H1 (cell line): ENCODE measurements around the gene SERPINB1. TPM values are rescaled to one million over a fixed set of nuclear protein-coding genes. Genes with fewer than 3 reads are reported as not detected.

Experiments used
- CTCF ChIA-PET: fragments of 300-600 bp; sonication (Branson Sonifier 250); formaldehyde crosslinking; loops from one replicate; lab custom pipeline; 2021; ENCODE audit not compliant: partially characterized antibody; lab: Charles Lee
- POLR2A ChIA-PET: fragments of 300-600 bp; sonication (Branson Sonifier 250); formaldehyde crosslinking; loops from one replicate; lab custom pipeline; 2021; ENCODE audit warnings: inconsistent platforms; ENCODE audit not compliant: partially characterized antibody; lab: Charles Lee
- DNase-seq, 2 experiments: peaks; one replicate each; pipeline versions ENCODE4 v3.0.0 to v3.0.0-alpha.2; 2010 to 2022; ENCODE audit warnings: low spot score in 2 of 2, low read depth in 1 of 2, mixed read lengths in 1 of 2
- FAIRE-seq: peaks from 2 replicates; lab custom pipeline; 2011; peaks lifted over from hg19 to GRCh38; lab: Jason Lieb, UNC
- H2AFZ ChIP-seq: 2 replicates; pipeline ENCODE4 v1.8.1; 2012; ENCODE audit warnings: low read length, inconsistent platforms
- H2AK5ac ChIP-seq: 2 replicates; pipeline ENCODE4 v1.6.1; 2013; ENCODE audit warnings: low read depth, low read length
- H2BK120ac ChIP-seq: replicated peaks from 2 replicates; pipeline ENCODE3; 2013; ENCODE audit warnings: low read depth, low read length, inconsistent platforms
- H2BK12ac ChIP-seq: 2 replicates; pipeline ENCODE4 v1.6.1; 2013; ENCODE audit warnings: low read depth, low read length
- H2BK15ac ChIP-seq: 2 replicates; pipeline ENCODE4 v1.6.1; 2013; ENCODE audit warnings: low read length
- H2BK20ac ChIP-seq: 2 replicates; pipeline ENCODE4 v1.6.1; 2013; ENCODE audit warnings: low read length
- H2BK5ac ChIP-seq: 2 replicates; pipeline ENCODE4 v1.6.1; 2013; ENCODE audit warnings: low read depth, low read length
- H3K14ac ChIP-seq: 2 replicates; pipeline ENCODE4 v1.6.1; 2013; ENCODE audit warnings: inconsistent platforms; ENCODE audit not compliant: insufficient read length
- H3K18ac ChIP-seq: 2 replicates; pipeline ENCODE4 v1.6.1; 2013; ENCODE audit warnings: low read length; ENCODE audit errors: extremely low read depth
- H3K23ac ChIP-seq: 2 replicates; pipeline ENCODE4 v1.6.1; 2013; ENCODE audit warnings: inconsistent platforms; ENCODE audit not compliant: insufficient read length
- H3K23me2 ChIP-seq: 2 replicates; pipeline ENCODE4 v1.6.1; 2013; ENCODE audit warnings: low read depth, low read length
- H3K27ac ChIP-seq: 2 replicates; pipeline ENCODE4 v1.6.1; 2011; ENCODE audit warnings: low read depth, low read length, inconsistent platforms
- H3K27me3 ChIP-seq, 4 experiments: replicated peaks in 1 of 4; 1 replicate in 1 of 4; 2 replicates in 3 of 4; pipeline versions ENCODE4 v1.6.1 to v1.8.1; 2011 to 2013; ENCODE audit warnings: low read length in 3 of 4, mild to moderate bottlenecking in 3 of 4, inconsistent platforms in 2 of 4, mixed read lengths in 2 of 4, moderate library complexity in 1 of 4; ENCODE audit not compliant: control insufficient read depth in 3 of 4, insufficient read depth in 3 of 4; ENCODE audit errors: extremely low read depth in 1 of 4
- H3K36me3 ChIP-seq, 4 experiments: 2 replicates each; pipeline versions ENCODE4 v1.6.1 to v1.8.1; 2011 to 2013; ENCODE audit warnings: mild to moderate bottlenecking in 4 of 4, low read length in 3 of 4, moderate library complexity in 2 of 4, control low read depth in 1 of 4, inconsistent platforms in 1 of 4; ENCODE audit not compliant: insufficient read depth in 4 of 4, control insufficient read depth in 2 of 4
- H3K4ac ChIP-seq: replicated peaks from 2 replicates; pipeline ENCODE3; 2013; ENCODE audit warnings: low read length, low read depth, mixed read lengths, inconsistent platforms; ENCODE audit not compliant: insufficient read length
- H3K4me1 ChIP-seq, 4 experiments: replicated peaks in 1 of 4; 1 replicate in 1 of 4; 2 replicates in 3 of 4; pipeline versions ENCODE4 v1.6.1 to v1.8.1; 2011 to 2013; ENCODE audit warnings: low read length in 3 of 4, inconsistent platforms in 2 of 4, mixed read lengths in 1 of 4; ENCODE audit not compliant: insufficient read depth in 4 of 4, control insufficient read depth in 3 of 4
- H3K4me2 ChIP-seq, 2 experiments: 2 replicates each; pipeline versions ENCODE4 v1.6.1 to v1.8.1; 2011 to 2013; ENCODE audit warnings: low read depth in 2 of 2, low read length in 2 of 2, control low read depth in 1 of 2, inconsistent platforms in 1 of 2, mild to moderate bottlenecking in 1 of 2; ENCODE audit not compliant: insufficient read depth in 1 of 2
- H3K4me3 ChIP-seq, 4 experiments: fragments of 200-600, 300-600 bp in 1 of 4; sonication (generic), shearing (Covaris generic), sonication (Bioruptor Twin) in 1 of 4; 2 replicates each; pipeline versions ENCODE4 v1.5.1 to v1.8.1; 2011 to 2016; ENCODE audit warnings: low read length in 4 of 4, low read depth in 3 of 4, control low read depth in 2 of 4, inconsistent platforms in 2 of 4, mild to moderate bottlenecking in 2 of 4, mixed read lengths in 1 of 4, moderate library complexity in 1 of 4; ENCODE audit not compliant: insufficient read depth in 2 of 4; ENCODE audit errors: extremely low read depth in 1 of 4
- H3K56ac ChIP-seq: replicated peaks from 2 replicates; pipeline ENCODE3; 2013; ENCODE audit warnings: low read depth, mild to moderate bottlenecking, mixed read lengths, low read length, inconsistent platforms; ENCODE audit not compliant: insufficient read length
- H3K79me1 ChIP-seq: 2 replicates; pipeline ENCODE4 v1.6.1; 2013; ENCODE audit warnings: low read depth, low read length, control low read depth
- H3K79me2 ChIP-seq, 2 experiments: 2 replicates each; pipeline versions ENCODE4 v1.6.1 to v1.8.1; 2012 to 2013; ENCODE audit warnings: low read length in 2 of 2, mild to moderate bottlenecking in 2 of 2, inconsistent platforms in 1 of 2; ENCODE audit not compliant: insufficient read depth in 2 of 2, control insufficient read depth in 1 of 2
- H3K9ac ChIP-seq, 4 experiments: replicated peaks in 1 of 4; 1 replicate in 1 of 4; 2 replicates in 3 of 4; pipeline versions ENCODE4 v1.6.1 to v1.8.1; 2011 to 2013; ENCODE audit warnings: low read depth in 3 of 4, low read length in 3 of 4, control low read depth in 2 of 4, mild to moderate bottlenecking in 2 of 4, moderate library complexity in 2 of 4, inconsistent platforms in 1 of 4; ENCODE audit errors: extremely low read depth in 1 of 4
- H3K9me3 ChIP-seq, 2 experiments: 2 replicates each; pipeline versions ENCODE4 v1.6.1 to v1.8.1; 2012 to 2013; ENCODE audit warnings: mild to moderate bottlenecking in 2 of 2, moderate library complexity in 2 of 2, control low read depth in 1 of 2, inconsistent platforms in 1 of 2, low read depth in 1 of 2, low read length in 1 of 2, mixed read lengths in 1 of 2; ENCODE audit not compliant: insufficient read depth in 2 of 2
- H4K20me1 ChIP-seq, 2 experiments: replicated peaks in 1 of 2; 2 replicates each; pipeline versions ENCODE3 to v1.8.1; 2011 to 2013; ENCODE audit warnings: inconsistent platforms in 2 of 2, low read length in 2 of 2, mild to moderate bottlenecking in 1 of 2; ENCODE audit not compliant: insufficient read depth in 2 of 2, control insufficient read depth in 1 of 2
- H4K5ac ChIP-seq: 2 replicates; pipeline ENCODE4 v1.6.1; 2013; ENCODE audit warnings: low read length, low read depth, mixed read lengths, inconsistent platforms; ENCODE audit not compliant: insufficient read length
- H4K8ac ChIP-seq: 2 replicates; pipeline ENCODE4 v1.8.0; 2013; ENCODE audit warnings: mild to moderate bottlenecking, moderate library complexity, low read length, inconsistent platforms; ENCODE audit not compliant: insufficient read depth; ENCODE audit errors: extremely low read depth
- H4K91ac ChIP-seq: replicated peaks from 2 replicates; pipeline ENCODE3; 2013; ENCODE audit warnings: low read length, mixed read lengths, inconsistent platforms; ENCODE audit not compliant: insufficient read length
- GABPA ChIP-seq: IDR thresholded peaks from 2 replicates; pipeline ENCODE4 v1.6.1; 2011; ENCODE audit warnings: mild to moderate bottlenecking, low read length, moderate library complexity, borderline replicate concordance; ENCODE audit not compliant: insufficient read depth
- WGBS, 2 experiments: shearing (Covaris generic) in 1 of 2; methylation state at CpG; one replicate each; pipeline versions ENCODE4 v1.1.6 to v1.1.7; 2013 to 2015; ENCODE audit warnings: low lambda C conversion rate in 2 of 2, mixed read lengths in 2 of 2, inconsistent platforms in 1 of 2, low coverage in 1 of 2, missing lambda C conversion rate in 1 of 2; ENCODE audit not compliant: insufficient replicate concordance in 2 of 2, insufficient coverage in 1 of 2, insufficient read length in 1 of 2; ENCODE audit errors: extremely low coverage in 1 of 2, missing lambda C conversion rate in 1 of 2; 5-methylcytosine and 5-hydroxymethylcytosine counted together
- polyA plus RNA-seq, 7 experiments: library from polyadenylated mRNA; depleted of rRNA in 3 of 7; stranded (reverse) in 5 of 7; unstranded in 2 of 7; fragments of >200 nt in 5 of 7; fragments of 200-250 nt in 2 of 7; gene quantifications; 1 replicate in 5 of 7; 2 replicates in 1 of 7; 4 replicates in 1 of 7; pipeline versions ENCODE4 v1.2.1 to v1.2.3, GENCODE V29; 2011 to 2013; ENCODE audit warnings: missing spikeins in 2 of 7, mixed read lengths in 2 of 7
- total RNA-seq: library from RNA; stranded (reverse); fragmentation: NEBNext Ultra II Directional; extraction: Animal tissue kit (Norgen Biotek cat#: 25700); gene quantifications from 2 replicates; pipeline ENCODE4 v1.2.1, GENCODE V29; 2021

Gene SERPINB1
- total and polyA plus RNA-seq, 2 of the 8 experiments (the other 6 are each of a cell fraction or from before 2014, with no cell fraction given), result 8.1 to 17.3 TPM

DNA sequence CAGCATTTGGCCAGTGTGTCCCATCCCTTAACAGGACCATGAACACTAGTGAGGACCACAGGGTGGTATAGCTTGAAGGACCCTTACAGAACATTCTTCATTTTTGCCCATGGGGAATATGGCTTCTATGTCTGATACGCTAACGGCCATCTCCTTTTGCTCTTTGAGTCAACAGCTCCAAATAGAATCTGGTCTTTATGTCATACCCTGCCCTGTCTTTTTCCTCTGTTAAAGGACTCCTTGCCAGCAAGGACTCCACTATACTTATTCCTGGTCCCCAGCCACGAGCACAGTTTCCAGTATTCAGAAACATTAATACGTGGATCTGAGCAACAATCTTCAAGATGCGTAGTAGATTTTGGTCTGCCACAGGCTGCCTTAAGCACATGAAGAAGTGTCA, 22.5 kb downstream of the SERPINB1 start:
- Histone ChIP-seq H3K23me2 (no peaks in the 10 kb centered on the region; the same call in 1 of the 2 replicates), H3K9me3 (peaks cover 4 to 6% of the 10 kb centered on the region in 2 experiments; a peak in 2 of 4 replicates), H2BK5ac (no peak overlapping the region), H3K79me1 (no peaks in the 10 kb centered on the region), H4K5ac (no peak overlapping the region), H3K56ac (no peak overlapping the region), H3K4me3 (no peak overlapping the region), H4K91ac (no peak overlapping the region), H4K20me1 (no peaks in the 10 kb centered on the region), H2AFZ (no peak overlapping the region), H3K27ac (no peak overlapping the region), H3K23ac (no peak overlapping the region), H3K4ac (no peak overlapping the region), H3K36me3 (no peaks in the 10 kb centered on the region), H2BK120ac (no peak overlapping the region), H3K18ac (no peak overlapping the region), H3K14ac (no peak overlapping the region), H3K79me2 (no peaks in the 10 kb centered on the region), H3K4me1 (no peaks in the 10 kb centered on the region), H2BK12ac (no peak overlapping the region), H3K4me2 (no peak overlapping the region), H3K27me3 (no peaks in the 10 kb centered on the region), H2BK20ac (no peak overlapping the region), H3K9ac (no peak overlapping the region), H2AK5ac (no peak overlapping the region), H4K8ac (no peak overlapping the region), H2BK15ac (no peak overlapping the region)
- ChIA-PET POLR2A (interaction anchor here (0.7 to 1.9 kb wide), 2 partner anchors 29 to 51 kb away, joined by 3 read pairs; no protein-coding TSS in a partner anchor), CTCF (interaction anchor here (1.2 to 1.6 kb wide), 4 partner anchors 23 to 133 kb away, joined by 3 to 5 read pairs (median 5); partner anchors contain the start of gene SERPINB1)
- FAIRE-seq (no peak), DNase-seq (no peak)
- 94% methylated on average over 5 of the region's 5 CpGs; no CpG with 5 or more reads in 1 of the 2 experiments for WGBS, 2 experiments
- no peak for TF ChIP-seq GABPA
